ENCODE measurements around the gene RPIA. TPM values are rescaled to one million over a fixed set of nuclear protein-coding genes. Genes with fewer than 3 reads are reported as not detected.

RPIA gene
- total RNA-seq, 2 donors from 2014 or later, result 8.2 to 12.2 TPM

Other genes with a start within 250 kb of the RPIA start
- under 1 TPM in 1 of 2 donors, not detected in 1; 0.40 TPM for gene FOXI3, start 239.0 kb upstream of the RPIA start, total RNA-seq
- gene EIF2AK3, start 64.2 kb upstream of the RPIA start, total RNA-seq, result 10 to 100 TPM; 21.4 to 39.1 TPM